ENCODE results near the gene KIRREL1. TPM values are rescaled to one million over a fixed set of nuclear protein-coding genes. Genes with fewer than 3 reads are reported as not detected.

KIRREL1 gene
- total RNA-seq, 1 donor from 2014 or later = 51.6 TPM

GRCh38 chr1:158002022-158002630 is 8.7 kb downstream of the KIRREL1 start:
- Mint-ChIP-seq H3K27ac (peak overlapping the region; percentile 87), H3K9me3 (no peaks in the 10 kb centered on the region)
- no peak for DNase-seq (ENCODE audit: extremely low spot score, unreplicated experiment)

GRCh38 chr1:158002631-158003405 is 9.4 kb downstream of the KIRREL1 start:
- H3K27ac Mint-ChIP-seq = peak overlapping the region; percentile 87
- peaks cover 92% of the 10 kb centered on the region for H3K4me1 Mint-ChIP-seq (ENCODE audit: unreplicated experiment)
- H3K36me3 Mint-ChIP-seq = peaks cover 8% of the 10 kb centered on the region
- TF ChIP-seq CTCF (conservative IDR thresholded peaks at IDR 0.05) = no peak
- peak overlapping the region; percentile 73 for H3K4me3 Mint-ChIP-seq
- peaks cover 9% of the 10 kb centered on the region for H3K27me3 Mint-ChIP-seq
- H3K9me3 Mint-ChIP-seq = no peaks in the 10 kb centered on the region
- no peak for DNase-seq (ENCODE audit: extremely low spot score, unreplicated experiment)

More at GRCh38 chr1:158002022-158002630, 8.7 kb downstream of the KIRREL1 start:
- TF ChIP-seq CTCF (conservative IDR thresholded peaks at IDR 0.05) = peak; percentile 31
- peaks cover 9% of the 10 kb centered on the region for H3K27me3 Mint-ChIP-seq
- peaks cover 8% of the 10 kb centered on the region for H3K36me3 Mint-ChIP-seq
- peak overlapping the region; percentile 73 for H3K4me3 Mint-ChIP-seq
- peaks cover 91% of the 10 kb centered on the region for H3K4me1 Mint-ChIP-seq (ENCODE audit: unreplicated experiment)

GRCh38 chr1:158003406-158003800 is 10.0 kb downstream of the KIRREL1 start:
- DNase-seq (ENCODE audit: extremely low spot score, unreplicated experiment) = no peak
- no peak overlapping the region for H3K4me3 Mint-ChIP-seq
- peaks cover 92% of the 10 kb centered on the region for H3K4me1 Mint-ChIP-seq (ENCODE audit: unreplicated experiment)
- peak overlapping the region; percentile 87 for H3K27ac Mint-ChIP-seq
- H3K27me3 Mint-ChIP-seq = peaks cover 9% of the 10 kb centered on the region
- no peak for TF ChIP-seq CTCF (conservative IDR thresholded peaks at IDR 0.05)
- no peaks in the 10 kb centered on the region for H3K9me3 Mint-ChIP-seq
- peaks cover 8% of the 10 kb centered on the region for H3K36me3 Mint-ChIP-seq

- Mint-ChIP-seq H3K4me3 (no peak overlapping the region), H3K27ac (no peak overlapping the region), H3K36me3 (peaks cover 8% of the 10 kb centered on the region), H3K27me3 (peaks cover 5% of the 10 kb centered on the region), H3K9me3 (no peaks in the 10 kb centered on the region), H3K4me1 (ENCODE audit: unreplicated experiment) (peaks cover 90% of the 10 kb centered on the region)
- DNase-seq (ENCODE audit: extremely low spot score, unreplicated experiment) = no peak
- TF ChIP-seq CTCF (conservative IDR thresholded peaks at IDR 0.05) = no peak
Measured at GRCh38 chr1:158005224-158005623, 11.8 kb downstream of the KIRREL1 start.

- H3K27me3 Mint-ChIP-seq = peaks cover 5% of the 10 kb centered on the region
- H3K9me3 Mint-ChIP-seq = no peaks in the 10 kb centered on the region
- peak overlapping the region; percentile 26 for H3K4me3 Mint-ChIP-seq
- H3K27ac Mint-ChIP-seq = peak overlapping the region; percentile 50
- no peak for TF ChIP-seq CTCF (conservative IDR thresholded peaks at IDR 0.05)
- H3K36me3 Mint-ChIP-seq = peaks cover 8% of the 10 kb centered on the region
- H3K4me1 Mint-ChIP-seq (ENCODE audit: unreplicated experiment) = peaks cover 92% of the 10 kb centered on the region
- DNase-seq (ENCODE audit: extremely low spot score, unreplicated experiment) = no peak
Measured at GRCh38 chr1:158007180-158007579, 13.7 kb downstream of the KIRREL1 start.

Data from type B pancreatic cell (in vitro differentiated cells).